ENCODE results near the gene TOMM20L.
"Not testable (repeated sequence)": the region's sequence is repeated elsewhere in the genome, so short reads cannot be mapped to it uniquely, and the experiment has no call there.

TOMM20L gene

DNA sequence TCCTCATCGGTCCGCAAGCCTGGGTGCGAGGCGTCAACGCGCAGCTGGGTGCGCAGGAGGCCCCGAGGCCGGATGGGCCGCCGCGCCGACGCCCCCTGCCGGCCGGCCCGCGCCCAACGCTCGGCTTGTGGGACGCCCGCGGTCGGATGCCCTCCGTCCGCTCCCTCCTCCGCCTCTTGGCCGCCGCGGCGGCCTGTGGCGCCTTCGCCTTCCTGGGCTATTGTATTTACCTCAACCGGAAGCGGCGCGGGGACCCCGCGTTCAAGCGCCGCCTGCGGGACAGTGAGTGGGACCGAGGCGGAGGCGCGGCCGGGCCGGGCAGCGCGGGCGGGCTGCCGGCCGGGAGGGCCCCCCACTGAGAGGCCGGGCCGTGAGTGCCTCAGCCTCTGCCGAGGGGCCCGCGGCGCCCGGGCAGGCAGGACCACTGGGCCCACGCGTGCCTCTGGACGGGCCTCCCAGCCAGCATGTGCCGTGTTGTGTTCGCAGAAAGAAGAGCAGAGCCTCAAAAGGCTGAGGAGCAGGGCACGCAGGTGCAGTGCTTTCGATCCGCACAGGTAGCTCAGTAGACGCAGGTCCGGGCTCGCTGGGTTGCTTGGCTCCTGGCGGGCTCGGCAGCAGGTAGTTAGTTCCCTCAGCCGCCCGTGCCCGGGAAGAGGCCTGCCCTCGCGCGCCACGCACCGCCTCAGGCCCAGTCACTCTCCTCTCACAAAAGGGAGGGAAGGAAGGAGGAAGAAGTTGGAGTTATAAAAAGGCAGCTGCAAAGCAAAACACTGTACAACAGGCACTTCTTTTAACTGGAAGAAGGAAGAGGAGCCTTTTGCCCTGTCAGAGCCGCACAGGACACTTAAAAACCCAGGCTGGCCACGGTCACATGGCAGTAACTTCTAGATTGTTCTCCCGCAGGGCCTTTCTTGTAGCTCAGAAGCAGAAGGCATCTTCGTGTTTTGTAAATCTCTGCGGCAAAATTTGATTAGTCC lies at the start of gene TOMM20L:
Gene TOMM20L, plus strand, starts transcription at position 119 of the 977 bp plus-strand sequence. Its CDS starts 28 bp downstream, at position 147.
- H3K4me3 ChIP-seq (ENCODE audit: low read depth, low read length), result peak within 1 kb of the TSS; percentile 57

GRCh38 chr14:58353516-58354299 lies 42.0 kb upstream of the TOMM20L start:
- H3K4me3 ChIP-seq (ENCODE audit: low read depth, low read length), result no peak overlapping the region
- TF ChIP-seq, protein P1, sequence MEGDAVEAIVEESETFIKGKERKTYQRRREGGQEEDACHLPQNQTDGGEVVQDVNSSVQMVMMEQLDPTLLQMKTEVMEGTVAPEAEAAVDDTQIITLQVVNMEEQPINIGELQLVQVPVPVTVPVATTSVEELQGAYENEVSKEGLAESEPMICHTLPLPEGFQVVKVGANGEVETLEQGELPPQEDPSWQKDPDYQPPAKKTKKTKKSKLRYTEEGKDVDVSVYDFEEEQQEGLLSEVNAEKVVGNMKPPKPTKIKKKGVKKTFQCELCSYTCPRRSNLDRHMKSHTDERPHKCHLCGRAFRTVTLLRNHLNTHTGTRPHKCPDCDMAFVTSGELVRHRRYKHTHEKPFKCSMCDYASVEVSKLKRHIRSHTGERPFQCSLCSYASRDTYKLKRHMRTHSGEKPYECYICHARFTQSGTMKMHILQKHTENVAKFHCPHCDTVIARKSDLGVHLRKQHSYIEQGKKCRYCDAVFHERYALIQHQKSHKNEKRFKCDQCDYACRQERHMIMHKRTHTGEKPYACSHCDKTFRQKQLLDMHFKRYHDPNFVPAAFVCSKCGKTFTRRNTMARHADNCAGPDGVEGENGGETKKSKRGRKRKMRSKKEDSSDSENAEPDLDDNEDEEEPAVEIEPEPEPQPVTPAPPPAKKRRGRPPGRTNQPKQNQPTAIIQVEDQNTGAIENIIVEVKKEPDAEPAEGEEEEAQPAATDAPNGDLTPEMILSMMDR (IDR thresholded peaks at IDR 0.05; ENCODE audit: borderline replicate concordance, insufficient read depth, low read depth, low read length), result no peak

More for the DNA sequence above, at the start of gene TOMM20L:
- TF ChIP-seq, protein P1 (IDR thresholded peaks at IDR 0.05; ENCODE audit: borderline replicate concordance, insufficient read depth, low read depth, low read length), result peak; percentile 89

DNA sequence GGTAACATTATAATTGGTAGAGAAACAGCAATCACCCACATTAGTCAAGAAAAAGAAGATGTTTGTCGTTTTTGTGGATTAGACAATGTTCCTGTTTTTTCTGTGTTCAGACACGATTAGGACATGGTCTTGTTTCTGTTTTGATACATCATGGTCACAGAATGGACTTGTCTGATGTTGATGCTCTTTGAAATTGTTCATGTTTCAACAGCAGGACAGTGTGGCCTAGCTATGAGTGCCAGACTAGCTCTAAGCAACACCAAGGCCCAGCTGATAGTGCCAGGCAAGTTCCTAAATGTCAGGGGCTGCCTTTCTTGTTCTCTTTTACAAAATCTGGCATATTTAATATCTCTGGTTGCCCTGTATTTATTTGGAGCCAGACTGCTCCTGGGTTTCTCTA lies 40.9 kb upstream of the TOMM20L start:
- H3K4me3 ChIP-seq (ENCODE audit: low read depth, low read length), result no peak overlapping the region
- TF ChIP-seq, protein P1 (IDR thresholded peaks at IDR 0.05; ENCODE audit: borderline replicate concordance, insufficient read depth, low read depth, low read length), result no peak

DNA sequence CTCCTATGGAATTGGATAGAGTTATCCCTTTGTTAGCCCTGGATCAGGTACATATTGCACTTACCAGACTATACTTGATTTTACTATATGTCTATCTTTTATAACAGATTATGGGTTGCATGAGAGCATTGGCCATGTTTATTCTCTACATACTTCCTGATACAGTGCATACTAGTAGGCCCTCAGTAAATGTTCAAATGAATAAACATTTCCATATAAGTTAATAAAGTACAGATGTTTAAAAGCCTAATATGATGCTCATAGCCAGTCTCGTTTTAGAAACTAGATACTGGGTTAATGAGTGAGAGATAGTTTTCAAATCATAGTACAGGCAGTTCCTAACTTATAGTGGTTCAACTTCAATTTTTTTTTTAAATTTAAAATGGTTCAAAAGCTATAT lies 39.5 kb upstream of the TOMM20L start:
- no peak overlapping the region for H3K4me3 ChIP-seq (ENCODE audit: low read depth, low read length)
- TF ChIP-seq, protein P1 (IDR thresholded peaks at IDR 0.05; ENCODE audit: borderline replicate concordance, insufficient read depth, low read depth, low read length), result no peak

DNA sequence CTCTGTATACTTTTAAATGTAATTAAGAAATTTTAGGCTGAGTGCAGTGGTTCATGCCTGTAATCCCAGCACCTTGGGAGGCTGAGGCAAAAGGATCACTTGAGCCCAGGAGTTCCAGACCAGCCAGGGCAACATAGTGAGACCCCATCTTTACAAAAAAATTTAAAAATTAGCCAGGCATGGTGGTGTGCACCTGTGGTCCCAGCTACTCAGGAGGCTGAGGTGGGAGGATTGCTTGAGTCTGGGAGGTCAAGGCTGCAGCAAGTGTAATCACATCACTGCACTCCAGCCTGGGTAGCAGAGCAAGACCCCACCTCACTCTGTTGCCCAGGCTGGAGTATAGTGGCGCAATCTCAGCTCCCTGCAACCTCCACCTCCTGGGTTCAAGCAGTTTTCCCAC lies 33.5 kb upstream of the TOMM20L start:
- not testable (repeated sequence) for H3K4me3 ChIP-seq (ENCODE audit: low read depth, low read length)

GRCh38 chr14:58362798-58363412 lies 32.8 kb upstream of the TOMM20L start:
- H3K4me3 ChIP-seq (ENCODE audit: low read depth, low read length), result no peak overlapping the region

More at GRCh38 chr14:58362798-58363412, 32.8 kb upstream of the TOMM20L start:
- TF ChIP-seq, protein P1 (IDR thresholded peaks at IDR 0.05; ENCODE audit: borderline replicate concordance, insufficient read depth, low read depth, low read length), result no peak

Measured in GM12875 (cell line).